ENCODE data around the gene KAZALD1. TPM values are rescaled to one million over a fixed set of nuclear protein-coding genes. Genes with fewer than 3 reads are reported as not detected.

KAZALD1 gene
- total RNA-seq, 1 donor from 2014 or later: 0.55 TPM

GRCh38 chr10:101060036-101060950 is 1.5 kb upstream of the KAZALD1 start:
- H3K27ac Mint-ChIP-seq: peak overlapping the region; percentile 85
- H3K36me3 Mint-ChIP-seq (ENCODE audit: low read depth): peaks cover 4% of the 10 kb centered on the region
- DNase-seq (ENCODE audit: low spot score): peak; percentile 87
- H3K9me3 Mint-ChIP-seq: no peaks in the 10 kb centered on the region
- peak overlapping the region; percentile 95 for H3K4me3 Mint-ChIP-seq (ENCODE audit: low read depth)
- peaks cover 23% of the 10 kb centered on the region for H3K27me3 Mint-ChIP-seq (ENCODE audit: low read depth)
- peaks cover 27% of the 10 kb centered on the region for H3K4me1 Mint-ChIP-seq (ENCODE audit: low read depth)
- intact Hi-C loops (cut with micrococcal nuclease): loop anchor here (1.0 to 10.0 kb wide), 7 partner anchors 8 to 1628 kb away; partner anchors contain the start of genes BTRC, GOT1, PDZD7 and SFXN3

GRCh38 chr10:101060951-101061623 is 702 bp upstream of the KAZALD1 start:
- Mint-ChIP-seq H3K27me3 (ENCODE audit: low read depth) (peaks cover 31% of the 10 kb centered on the region), H3K4me3 (ENCODE audit: low read depth) (peak overlapping the region; percentile 95), H3K9me3 (no peaks in the 10 kb centered on the region), H3K36me3 (ENCODE audit: low read depth) (peaks cover 4% of the 10 kb centered on the region), H3K4me1 (ENCODE audit: low read depth) (peaks cover 29% of the 10 kb centered on the region), H3K27ac (peak overlapping the region; percentile 82)
- DNase-seq (ENCODE audit: low spot score): peak; percentile 52
- intact Hi-C loops (cut with micrococcal nuclease): loop anchor here (1.0 to 10.0 kb wide), 7 partner anchors 7 to 1629 kb away; partner anchors contain the start of genes BTRC, GOT1, PDZD7 and SFXN3

GRCh38 chr10:101062232-101063049 is 652 bp downstream of the KAZALD1 start:
- no peaks in the 10 kb centered on the region for H3K9me3 Mint-ChIP-seq
- H3K36me3 Mint-ChIP-seq (ENCODE audit: low read depth): no peaks in the 10 kb centered on the region
- intact Hi-C loops (cut with micrococcal nuclease): loop anchor here (5.0 to 10.0 kb wide), 3 partner anchors 80 to 1630 kb away; partner anchors contain the start of genes BTRC and GOT1
- H3K4me3 Mint-ChIP-seq (ENCODE audit: low read depth): peak overlapping the region; percentile 13
- DNase-seq (ENCODE audit: low spot score): peak; percentile 44
- H3K27ac Mint-ChIP-seq: no peak overlapping the region
- peaks cover 43% of the 10 kb centered on the region for H3K27me3 Mint-ChIP-seq (ENCODE audit: low read depth)
- peaks cover 24% of the 10 kb centered on the region for H3K4me1 Mint-ChIP-seq (ENCODE audit: low read depth)

- peaks cover 46% of the 10 kb centered on the region for H3K27me3 Mint-ChIP-seq (ENCODE audit: low read depth)
- intact Hi-C loops (cut with micrococcal nuclease): loop anchor here (5.0 to 10.0 kb wide), 3 partner anchors 79 to 1631 kb away; partner anchors contain the start of genes BTRC and GOT1
- no peak overlapping the region for H3K27ac Mint-ChIP-seq
- H3K4me1 Mint-ChIP-seq (ENCODE audit: low read depth): peaks cover 24% of the 10 kb centered on the region
- no peaks in the 10 kb centered on the region for H3K9me3 Mint-ChIP-seq
- DNase-seq (ENCODE audit: low spot score): no peak
- no peaks in the 10 kb centered on the region for H3K36me3 Mint-ChIP-seq (ENCODE audit: low read depth)
- H3K4me3 Mint-ChIP-seq (ENCODE audit: low read depth): no peak overlapping the region
These were observed 1.3 kb downstream of the KAZALD1 start for GRCh38 chr10:101063050-101063525.

- no peak overlapping the region for H3K4me3 Mint-ChIP-seq (ENCODE audit: low read depth)
- no peaks in the 10 kb centered on the region for H3K9me3 Mint-ChIP-seq
- H3K27ac Mint-ChIP-seq: no peak overlapping the region
- H3K36me3 Mint-ChIP-seq (ENCODE audit: low read depth): no peaks in the 10 kb centered on the region
- no peak for DNase-seq (ENCODE audit: low spot score)
- peaks cover 46% of the 10 kb centered on the region for H3K27me3 Mint-ChIP-seq (ENCODE audit: low read depth)
- intact Hi-C loops (cut with micrococcal nuclease): loop anchor here (5.0 to 10.0 kb wide), 3 partner anchors 79 to 1631 kb away; partner anchors contain the start of genes BTRC and GOT1
- H3K4me1 Mint-ChIP-seq (ENCODE audit: low read depth): peaks cover 20% of the 10 kb centered on the region
These were observed 2.0 kb downstream of the KAZALD1 start for GRCh38 chr10:101063548-101064414.

- Mint-ChIP-seq H3K36me3 (ENCODE audit: low read depth) (no peaks in the 10 kb centered on the region), H3K27ac (no peak overlapping the region), H3K27me3 (ENCODE audit: low read depth) (peaks cover 46% of the 10 kb centered on the region), H3K9me3 (no peaks in the 10 kb centered on the region), H3K4me3 (ENCODE audit: low read depth) (no peak overlapping the region), H3K4me1 (ENCODE audit: low read depth) (peaks cover 16% of the 10 kb centered on the region)
- intact Hi-C loops (cut with micrococcal nuclease): loop anchor here (5.0 to 10.0 kb wide), 3 partner anchors 78 to 1632 kb away; partner anchors contain the start of genes BTRC and GOT1
- no peak for DNase-seq (ENCODE audit: low spot score)
These were observed 2.7 kb downstream of the KAZALD1 start for GRCh38 chr10:101064415-101065030.

- no peak for DNase-seq (ENCODE audit: low spot score)
- Mint-ChIP-seq H3K27ac (no peak overlapping the region), H3K4me1 (ENCODE audit: low read depth) (peaks cover 15% of the 10 kb centered on the region), H3K27me3 (ENCODE audit: low read depth) (peaks cover 46% of the 10 kb centered on the region), H3K4me3 (ENCODE audit: low read depth) (no peak overlapping the region), H3K9me3 (no peaks in the 10 kb centered on the region), H3K36me3 (ENCODE audit: low read depth) (no peaks in the 10 kb centered on the region)
- intact Hi-C loops (cut with micrococcal nuclease): loop anchor here (2.0 to 10.0 kb wide), 2 partner anchors 47 to 289 kb away; partner anchors contain the start of gene BTRC
These were observed 3.8 kb downstream of the KAZALD1 start for GRCh38 chr10:101065481-101066145.

GRCh38 chr10:101066146-101066895 is 4.5 kb downstream of the KAZALD1 start:
- intact Hi-C loops (cut with micrococcal nuclease): loop anchor here (2.0 to 10.0 kb wide), 2 partner anchors 48 to 288 kb away; partner anchors contain the start of gene BTRC
- Mint-ChIP-seq H3K27ac (no peak overlapping the region), H3K4me3 (ENCODE audit: low read depth) (peak overlapping the region; percentile 52), H3K9me3 (no peaks in the 10 kb centered on the region), H3K27me3 (ENCODE audit: low read depth) (peaks cover 46% of the 10 kb centered on the region), H3K4me1 (ENCODE audit: low read depth) (peaks cover 19% of the 10 kb centered on the region), H3K36me3 (ENCODE audit: low read depth) (no peaks in the 10 kb centered on the region)
- peak; percentile 22 for DNase-seq (ENCODE audit: low spot score)

- Mint-ChIP-seq H3K9me3 (no peaks in the 10 kb centered on the region), H3K27me3 (ENCODE audit: low read depth) (peaks cover 50% of the 10 kb centered on the region), H3K4me3 (ENCODE audit: low read depth) (peak overlapping the region; percentile 79), H3K36me3 (ENCODE audit: low read depth) (no peaks in the 10 kb centered on the region), H3K4me1 (ENCODE audit: low read depth) (peaks cover 18% of the 10 kb centered on the region), H3K27ac (no peak overlapping the region)
- intact Hi-C loops (cut with micrococcal nuclease): loop anchor here (2.0 to 10.0 kb wide), 2 partner anchors 48 to 288 kb away; partner anchors contain the start of gene BTRC
- DNase-seq (ENCODE audit: low spot score): no peak
These were observed 5.1 kb downstream of the KAZALD1 start for GRCh38 chr10:101066896-101067355.
